NCI-H1417 (cell line): ENCODE measurements around the gene MRPL12.

Experiments used
- DNase-seq, 3 experiments: peaks; one replicate each; lab custom pipeline; 2025; lab: John Stamatoyannopoulos, UW

The MRPL12 gene

GRCh38 chr17:81701288-81702071, 1.7 kb upstream of the MRPL12 start:
- no peak for DNase-seq

GRCh38 chr17:81703747-81704654, 834 bp downstream of the MRPL12 start:
- no peak for DNase-seq

- DNase-seq = no peak
Observed at GRCh38 chr17:81705518-81706231, 2.5 kb downstream of the MRPL12 start.

GRCh38 chr17:81706232-81706611, 3.1 kb downstream of the MRPL12 start:
- DNase-seq = no peak

- DNase-seq = no peak
Observed at GRCh38 chr17:81706757-81707624, 3.8 kb downstream of the MRPL12 start.

- DNase-seq = no peak
Observed at GRCh38 chr17:81707725-81708646, 4.8 kb downstream of the MRPL12 start.

GRCh38 chr17:81708739-81709185, 5.6 kb downstream of the MRPL12 start:
- DNase-seq = no peak

GRCh38 chr17:81710514-81711308, 7.5 kb downstream of the MRPL12 start:
- peak in 2 of 3 experiments; percentile 60 to 77 for DNase-seq

- peak; percentile 86 to 94 (median 90) for DNase-seq
Observed at GRCh38 chr17:81711814-81712467, 8.8 kb downstream of the MRPL12 start, which contains the start of gene SLC25A10. Gene SLC25A10, plus strand, starts transcription at chr17:81712284. Its CDS starts 143 bp downstream, at chr17:81712427.

GRCh38 chr17:81712468-81713003, 9.4 kb downstream of the MRPL12 start:
- peak in 2 of 3 experiments; percentile 69 to 76 for DNase-seq

GRCh38 chr17:81713004-81713555, 9.9 kb downstream of the MRPL12 start:
- peak in 1 of 3 experiments; percentile 38 for DNase-seq

GRCh38 chr17:81713556-81714411, 10.6 kb downstream of the MRPL12 start:
- DNase-seq = peak in 1 of 3 experiments; percentile 38

- no peak for DNase-seq
Observed at GRCh38 chr17:81714412-81715106, 11.4 kb downstream of the MRPL12 start.

- no peak for DNase-seq
Observed at GRCh38 chr17:81715107-81715871, 12.1 kb downstream of the MRPL12 start.

- DNase-seq = no peak
Observed at GRCh38 chr17:81715872-81716673, 12.9 kb downstream of the MRPL12 start.
